GM06990 (cell line): ENCODE data around the gene ATP1A2.
"Not testable (repeated sequence)": the region's sequence is repeated elsewhere in the genome, so short reads cannot be mapped to it uniquely, and the experiment has no call there.

ENCODE experiments used
- DNase-seq: peaks from one replicate; pipeline ENCODE4 v3.0.0-alpha.2; 2011; ENCODE audit not compliant: insufficient read length; ENCODE audit errors: extremely low read depth
- H3K27me3 ChIP-seq: replicated peaks from 2 replicates; pipeline ENCODE4 v1.6.0; 2011; ENCODE audit warnings: low read length; ENCODE audit not compliant: control insufficient read depth, insufficient read depth
- H3K36me3 ChIP-seq: 2 replicates; pipeline ENCODE4 v1.5.1; 2011; ENCODE audit warnings: low read length; ENCODE audit not compliant: control insufficient read depth, insufficient read depth
- H3K4me3 ChIP-seq: replicated peaks from 2 replicates; pipeline ENCODE4 v1.5.1; 2011; ENCODE audit warnings: low read depth, mild to moderate bottlenecking, control low read depth, low read length
- CTCF ChIP-seq: IDR thresholded peaks from 2 replicates; pipeline ENCODE4 v1.5.1; 2011; ENCODE audit warnings: low read length, control low read depth, mild to moderate bottlenecking, inconsistent platforms; ENCODE audit not compliant: insufficient read depth, poor library complexity, severe bottlenecking

Gene ATP1A2

GRCh38 chr1:160104486-160104885 lies 11.1 kb upstream of the ATP1A2 start:
- TF ChIP-seq CTCF = no peak
- H3K27me3 ChIP-seq = peaks cover 1% of the 10 kb centered on the region; the same call in 1 of the 2 replicates
- no peaks in the 10 kb centered on the region for H3K36me3 ChIP-seq
- DNase-seq = no peak
- H3K4me3 ChIP-seq = no peak overlapping the region

GRCh38 chr1:160105155-160105554 lies 10.4 kb upstream of the ATP1A2 start:
- DNase-seq = no peak
- Histone ChIP-seq H3K27me3 (peaks cover 1% of the 10 kb centered on the region; the same call in 1 of the 2 replicates), H3K4me3 (no peak overlapping the region), H3K36me3 (no peaks in the 10 kb centered on the region)
- TF ChIP-seq CTCF = no peak

- TF ChIP-seq CTCF = no peak
These were observed 8.0 kb upstream of the ATP1A2 start for GRCh38 chr1:160107512-160107911.

GRCh38 chr1:160108888-160109662 lies 6.5 kb upstream of the ATP1A2 start:
- no peak for DNase-seq
- no peak overlapping the region for H3K4me3 ChIP-seq
- TF ChIP-seq CTCF = peak; percentile 70
- H3K36me3 ChIP-seq = no peaks in the 10 kb centered on the region
- no peaks in the 10 kb centered on the region; the same call in 1 of the 2 replicates for H3K27me3 ChIP-seq

More at GRCh38 chr1:160107512-160107911, 8.0 kb upstream of the ATP1A2 start:
- Histone ChIP-seq H3K4me3 (no peak overlapping the region), H3K36me3 (no peaks in the 10 kb centered on the region), H3K27me3 (peaks cover 1% of the 10 kb centered on the region; the same call in 1 of the 2 replicates)
- DNase-seq = no peak

GRCh38 chr1:160109686-160110085 lies 5.9 kb upstream of the ATP1A2 start:
- TF ChIP-seq CTCF = no peak
- DNase-seq = no peak
- H3K4me3 ChIP-seq = no peak overlapping the region
- no peaks in the 10 kb centered on the region; the same call in none of the 2 replicates for H3K27me3 ChIP-seq
- no peaks in the 10 kb centered on the region for H3K36me3 ChIP-seq

GRCh38 chr1:160111462-160111861 lies 4.1 kb upstream of the ATP1A2 start:
- not testable (repeated sequence) for DNase-seq, H3K36me3 ChIP-seq, H3K4me3 ChIP-seq, H3K27me3 ChIP-seq
